ENCODE measurements around the gene OLFML2A. TPM values are rescaled to one million over a fixed set of nuclear protein-coding genes. Genes with fewer than 3 reads are reported as not detected.

The OLFML2A gene
- total and polyA plus RNA-seq, 2 donors (not counting 1 experiment from before 2014, with no cell fraction given): 2.7 to 33.7 TPM

DNA sequence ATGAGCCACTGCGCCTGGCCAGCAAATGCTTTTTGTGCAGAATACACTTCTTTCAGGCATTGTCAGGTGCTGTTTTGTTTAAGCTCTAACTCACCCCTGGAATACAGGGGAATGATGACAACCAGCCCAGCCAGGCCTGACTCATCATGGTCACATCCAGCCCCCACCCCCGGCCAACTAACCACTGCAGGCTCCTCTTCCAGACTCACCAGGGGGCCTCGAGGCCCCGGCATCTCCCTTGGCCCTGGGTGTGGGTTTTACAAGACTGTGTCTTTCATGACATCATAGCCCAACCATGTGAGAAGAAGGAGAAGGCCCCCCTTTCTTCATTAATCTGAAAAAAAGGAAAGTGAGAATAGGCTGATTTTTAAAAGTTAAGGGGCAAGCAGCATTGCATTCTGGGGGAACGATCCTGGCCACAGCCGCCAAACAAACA is 35.5 kb downstream of the OLFML2A start:
- Histone ChIP-seq H3K27ac (ENCODE audit: insufficient read depth, low read length) (no peak overlapping the region), H2AFZ (ENCODE audit: low read length) (no peak overlapping the region), H3K4me3 (replicated peaks in 1 of 4; ENCODE audit: control extremely low read depth in 1 of 4, insufficient read depth in 1 of 4, low read depth in 3 of 4, low read length in 4 of 4) (no peak overlapping the region), H3K4me1 (ENCODE audit: control insufficient read depth, extremely low read depth, insufficient read depth, low read length) (peaks cover 14% of the 10 kb centered on the region), H4K20me1 (ENCODE audit: control insufficient read depth, extremely low read depth, insufficient read depth, low read length) (no peaks in the 10 kb centered on the region), H3K27me3 (ENCODE audit: control insufficient read depth, insufficient read depth, low read length) (no peaks in the 10 kb centered on the region), H3K9ac (ENCODE audit: insufficient read depth, low read length) (no peak overlapping the region), H3K36me3 (ENCODE audit: control insufficient read depth, insufficient read depth, low read length) (no peaks in the 10 kb centered on the region), H3K79me2 (ENCODE audit: control insufficient read depth, insufficient read depth, low read length) (no peaks in the 10 kb centered on the region), H3K4me2 (ENCODE audit: extremely low read depth, insufficient read depth, low read length) (peak overlapping the region; percentile 4), H3K9me3 (ENCODE audit: control insufficient read depth, insufficient read depth, low read depth, low read length) (no peaks in the 10 kb centered on the region)
- TF ChIP-seq EZH2 (IDR thresholded peaks at IDR 0.05; ENCODE audit: low read length, missing control alignments): no peak
- TF ChIP-seq, protein P1, sequence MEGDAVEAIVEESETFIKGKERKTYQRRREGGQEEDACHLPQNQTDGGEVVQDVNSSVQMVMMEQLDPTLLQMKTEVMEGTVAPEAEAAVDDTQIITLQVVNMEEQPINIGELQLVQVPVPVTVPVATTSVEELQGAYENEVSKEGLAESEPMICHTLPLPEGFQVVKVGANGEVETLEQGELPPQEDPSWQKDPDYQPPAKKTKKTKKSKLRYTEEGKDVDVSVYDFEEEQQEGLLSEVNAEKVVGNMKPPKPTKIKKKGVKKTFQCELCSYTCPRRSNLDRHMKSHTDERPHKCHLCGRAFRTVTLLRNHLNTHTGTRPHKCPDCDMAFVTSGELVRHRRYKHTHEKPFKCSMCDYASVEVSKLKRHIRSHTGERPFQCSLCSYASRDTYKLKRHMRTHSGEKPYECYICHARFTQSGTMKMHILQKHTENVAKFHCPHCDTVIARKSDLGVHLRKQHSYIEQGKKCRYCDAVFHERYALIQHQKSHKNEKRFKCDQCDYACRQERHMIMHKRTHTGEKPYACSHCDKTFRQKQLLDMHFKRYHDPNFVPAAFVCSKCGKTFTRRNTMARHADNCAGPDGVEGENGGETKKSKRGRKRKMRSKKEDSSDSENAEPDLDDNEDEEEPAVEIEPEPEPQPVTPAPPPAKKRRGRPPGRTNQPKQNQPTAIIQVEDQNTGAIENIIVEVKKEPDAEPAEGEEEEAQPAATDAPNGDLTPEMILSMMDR (conservative IDR thresholded peaks at IDR 0.05 in 1 of 2, IDR thresholded peaks at IDR 0.05 in 1 of 2; ENCODE audit: low read depth in 1 of 2, low read length in 2 of 2): peak; percentile 6 to 16
- peak; percentile 95 to 100 for DNase-seq (ENCODE audit: low read depth in 2 of 2)

DNA sequence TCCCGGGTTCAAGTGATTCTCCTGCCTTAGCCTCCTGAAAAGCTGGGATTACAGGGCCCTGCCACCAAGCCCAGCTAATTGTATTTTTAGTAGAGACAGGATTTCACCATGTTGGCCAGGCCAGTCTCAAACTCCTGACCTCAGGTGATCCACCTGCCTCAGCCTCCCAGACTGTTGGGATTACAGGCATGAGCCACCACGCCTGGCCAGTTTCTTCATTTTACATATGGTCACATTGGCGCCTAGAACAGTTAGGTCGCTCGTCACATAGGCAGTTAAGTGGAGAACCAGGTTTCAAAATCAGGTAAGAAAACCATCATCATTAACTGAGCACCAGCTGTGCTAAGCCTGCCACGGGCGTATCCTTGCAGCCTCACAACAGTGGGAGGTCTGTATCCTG is 36.1 kb downstream of the OLFML2A start:
- Histone ChIP-seq H3K4me1 (ENCODE audit: control insufficient read depth, extremely low read depth, insufficient read depth, low read length) (peaks cover 14% of the 10 kb centered on the region), H3K4me3 (replicated peaks in 1 of 4; ENCODE audit: control extremely low read depth in 1 of 4, insufficient read depth in 1 of 4, low read depth in 3 of 4, low read length in 4 of 4) (no peak overlapping the region), H3K36me3 (ENCODE audit: control insufficient read depth, insufficient read depth, low read length) (no peaks in the 10 kb centered on the region), H3K79me2 (ENCODE audit: control insufficient read depth, insufficient read depth, low read length) (no peaks in the 10 kb centered on the region), H3K4me2 (ENCODE audit: extremely low read depth, insufficient read depth, low read length) (peak overlapping the region; percentile 4), H3K9me3 (ENCODE audit: control insufficient read depth, insufficient read depth, low read depth, low read length) (no peaks in the 10 kb centered on the region), H4K20me1 (ENCODE audit: control insufficient read depth, extremely low read depth, insufficient read depth, low read length) (no peaks in the 10 kb centered on the region), H3K9ac (ENCODE audit: insufficient read depth, low read length) (no peak overlapping the region), H2AFZ (ENCODE audit: low read length) (no peak overlapping the region), H3K27me3 (ENCODE audit: control insufficient read depth, insufficient read depth, low read length) (no peaks in the 10 kb centered on the region), H3K27ac (ENCODE audit: insufficient read depth, low read length) (no peak overlapping the region)
- no peak for DNase-seq (ENCODE audit: low read depth in 2 of 2)
- TF ChIP-seq, protein P1 (conservative IDR thresholded peaks at IDR 0.05 in 1 of 2, IDR thresholded peaks at IDR 0.05 in 1 of 2; ENCODE audit: low read depth in 1 of 2, low read length in 2 of 2): no peak
- TF ChIP-seq EZH2 (IDR thresholded peaks at IDR 0.05; ENCODE audit: low read length, missing control alignments): no peak

DNA sequence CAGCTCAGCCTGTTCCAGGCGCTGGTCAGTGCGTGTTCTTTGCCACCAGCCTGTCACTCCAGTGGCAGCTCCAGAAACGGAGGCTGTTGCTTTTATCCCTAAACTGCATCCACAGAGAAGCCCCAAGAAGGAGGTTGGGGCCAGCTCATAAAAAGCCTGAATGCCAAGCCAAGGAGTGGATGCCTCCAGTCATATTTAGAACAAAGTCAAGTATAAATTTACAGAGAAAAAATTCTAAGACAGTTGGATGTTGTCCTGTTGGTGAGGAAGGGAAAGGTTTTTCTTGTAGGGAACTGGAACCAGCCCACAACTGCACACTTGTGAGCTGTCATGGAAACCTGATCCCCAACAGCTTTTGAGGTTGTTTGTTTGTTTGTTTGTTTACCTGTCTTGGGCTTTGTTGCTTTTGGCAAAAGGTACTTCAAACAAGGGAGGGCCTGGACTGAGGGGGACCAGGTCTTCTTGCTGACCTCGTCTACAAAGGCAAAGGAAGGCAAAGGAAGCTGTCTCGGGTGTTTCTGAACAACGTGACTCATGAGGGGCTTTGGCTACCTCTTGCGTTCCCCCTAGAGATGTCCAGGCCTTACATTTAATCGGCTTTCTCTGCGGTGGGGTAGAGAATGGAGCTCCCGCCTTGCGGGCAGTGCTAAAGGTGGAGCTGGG is 36.7 kb downstream of the OLFML2A start:
- no peak overlapping the region for H3K27ac ChIP-seq (ENCODE audit: insufficient read depth, low read length)
- H3K4me2 ChIP-seq (ENCODE audit: extremely low read depth, insufficient read depth, low read length): no peak overlapping the region
- H3K9me3 ChIP-seq (ENCODE audit: control insufficient read depth, insufficient read depth, low read depth, low read length): no peaks in the 10 kb centered on the region
- no peak overlapping the region for H3K9ac ChIP-seq (ENCODE audit: insufficient read depth, low read length)
- no peak for TF ChIP-seq EZH2 (IDR thresholded peaks at IDR 0.05; ENCODE audit: low read length, missing control alignments)
- TF ChIP-seq, protein P1 (conservative IDR thresholded peaks at IDR 0.05 in 1 of 2, IDR thresholded peaks at IDR 0.05 in 1 of 2; ENCODE audit: low read depth in 1 of 2, low read length in 2 of 2): no peak
- peaks cover 15% of the 10 kb centered on the region for H3K4me1 ChIP-seq (ENCODE audit: control insufficient read depth, extremely low read depth, insufficient read depth, low read length)
- peak in 1 of 2 donors; percentile 50 for DNase-seq (ENCODE audit: low read depth in 2 of 2)
- no peak overlapping the region for H3K4me3 ChIP-seq (replicated peaks in 1 of 4; ENCODE audit: control extremely low read depth in 1 of 4, insufficient read depth in 1 of 4, low read depth in 3 of 4, low read length in 4 of 4)
- H3K79me2 ChIP-seq (ENCODE audit: control insufficient read depth, insufficient read depth, low read length): no peaks in the 10 kb centered on the region
- no peaks in the 10 kb centered on the region for H3K36me3 ChIP-seq (ENCODE audit: control insufficient read depth, insufficient read depth, low read length)
- H4K20me1 ChIP-seq (ENCODE audit: control insufficient read depth, extremely low read depth, insufficient read depth, low read length): no peaks in the 10 kb centered on the region
- no peaks in the 10 kb centered on the region for H3K27me3 ChIP-seq (ENCODE audit: control insufficient read depth, insufficient read depth, low read length)
- H2AFZ ChIP-seq (ENCODE audit: low read length): no peak overlapping the region

All from fibroblast of lung (primary cell).